Inflammatory macrophage treated with lipopolysaccharide for 1 hour (primary cell): ENCODE measurements around the gene FRMD5.
"Not testable (repeated sequence)": the region's sequence is repeated elsewhere in the genome, so short reads cannot be mapped to it uniquely, and the experiment has no call there.

Experiments used
- DNase-seq, 2 donors: peaks; one replicate each; pipeline ENCODE4 v3.0.0-alpha.2; 2020 to 2022

Gene FRMD5

GRCh38 chr15:44028349-44028748, 166.7 kb downstream of the FRMD5 start:
- DNase-seq, result no peak

GRCh38 chr15:44024155-44024554, 170.9 kb downstream of the FRMD5 start:
- DNase-seq, result no peak

GRCh38 chr15:44023176-44023575, 171.9 kb downstream of the FRMD5 start:
- no peak for DNase-seq

- no peak for DNase-seq
Measured at GRCh38 chr15:44018151-44018550, 176.9 kb downstream of the FRMD5 start.

- no peak for DNase-seq
Measured at GRCh38 chr15:44015545-44016305, 179.3 kb downstream of the FRMD5 start.

- DNase-seq, result no peak
Measured at GRCh38 chr15:44011238-44011854, 183.7 kb downstream of the FRMD5 start.

GRCh38 chr15:44010089-44010488, 185.0 kb downstream of the FRMD5 start:
- DNase-seq, result no peak

GRCh38 chr15:44009038-44009437, 186.0 kb downstream of the FRMD5 start:
- no peak for DNase-seq

- not testable (repeated sequence) for DNase-seq
Measured at GRCh38 chr15:44000248-44000647, 194.8 kb downstream of the FRMD5 start.

- no peak for DNase-seq
Measured at GRCh38 chr15:43998607-43999006, 196.5 kb downstream of the FRMD5 start.

GRCh38 chr15:43991206-43991605, 203.9 kb downstream of the FRMD5 start:
- DNase-seq, result no peak

- DNase-seq, result no peak
Measured at GRCh38 chr15:43989938-43990337, 205.1 kb downstream of the FRMD5 start.

- no peak for DNase-seq
Measured at GRCh38 chr15:43988900-43989299, 206.2 kb downstream of the FRMD5 start.

- no peak for DNase-seq
Measured at GRCh38 chr15:43987924-43988323, 207.1 kb downstream of the FRMD5 start.

- DNase-seq, result no peak
Measured at GRCh38 chr15:43985976-43986680, 208.9 kb downstream of the FRMD5 start.

- DNase-seq, result no peak
Measured at GRCh38 chr15:43981576-43981975, 213.5 kb downstream of the FRMD5 start.

GRCh38 chr15:43977072-43977884, 217.8 kb downstream of the FRMD5 start:
- no peak for DNase-seq

- no peak for DNase-seq
Measured at GRCh38 chr15:43975770-43976169, 219.3 kb downstream of the FRMD5 start.

GRCh38 chr15:43975326-43975725, 219.7 kb downstream of the FRMD5 start:
- DNase-seq, result no peak

GRCh38 chr15:43974852-43975251, 220.2 kb downstream of the FRMD5 start:
- no peak for DNase-seq

GRCh38 chr15:43969802-43970375, 225.2 kb downstream of the FRMD5 start:
- DNase-seq, result no peak

- DNase-seq, result no peak
Measured at GRCh38 chr15:43968551-43968950, 226.5 kb downstream of the FRMD5 start.

- DNase-seq, result no peak
Measured at GRCh38 chr15:43966646-43967045, 228.4 kb downstream of the FRMD5 start.
